NCI-H2227 (cell line): ENCODE data around the gene NOXA1.

Source experiments
- DNase-seq: peaks from one replicate; lab custom pipeline; 2025; ENCODE audit not compliant: unreplicated experiment; lab: John Stamatoyannopoulos, UW

Gene NOXA1

DNA sequence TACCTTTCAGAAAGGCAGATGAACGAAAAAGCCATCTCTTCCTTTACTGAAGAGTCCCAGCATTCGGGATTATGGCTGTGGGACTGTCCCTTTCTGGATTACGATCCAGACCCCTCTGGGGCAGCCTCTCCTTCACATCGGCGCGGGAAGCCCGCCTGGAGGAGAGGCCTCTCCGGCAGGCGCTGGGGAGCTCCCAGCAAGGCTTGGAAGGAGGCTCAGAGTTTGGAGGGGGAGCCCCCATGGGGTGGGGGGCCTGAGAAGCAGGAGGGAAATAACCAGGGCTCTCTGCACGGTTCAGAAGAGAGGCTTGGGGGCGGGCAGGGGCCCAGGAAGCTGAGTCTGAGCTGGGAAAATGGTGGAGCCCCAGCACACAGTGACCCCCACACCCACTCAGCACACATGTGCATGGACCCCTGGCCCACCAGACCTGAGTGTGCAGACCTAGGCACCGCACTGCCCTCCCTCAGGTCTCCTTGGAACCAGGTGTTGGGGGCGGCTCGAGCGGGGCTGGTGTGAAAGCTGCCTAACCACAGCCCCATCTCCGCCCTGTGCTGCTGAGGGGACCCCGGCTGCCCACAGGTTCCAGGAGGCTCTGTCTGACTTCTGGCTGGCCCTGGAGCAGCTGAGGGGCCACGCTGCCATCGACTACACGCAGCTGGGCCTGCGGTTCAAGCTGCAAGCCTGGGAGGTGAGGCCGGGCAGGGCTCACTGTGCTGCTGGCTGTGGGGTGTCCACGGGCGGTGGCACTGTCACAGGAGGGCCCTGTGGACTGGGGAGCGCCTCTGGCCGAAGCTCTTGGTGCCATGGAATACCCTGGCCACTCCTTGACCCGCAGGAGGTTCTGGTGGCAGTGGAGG, 4.5 kb downstream of the NOXA1 start:
- DNase-seq = no peak

GRCh38 chr9:137428311-137428630, 5.1 kb downstream of the NOXA1 start:
- no peak for DNase-seq

DNA sequence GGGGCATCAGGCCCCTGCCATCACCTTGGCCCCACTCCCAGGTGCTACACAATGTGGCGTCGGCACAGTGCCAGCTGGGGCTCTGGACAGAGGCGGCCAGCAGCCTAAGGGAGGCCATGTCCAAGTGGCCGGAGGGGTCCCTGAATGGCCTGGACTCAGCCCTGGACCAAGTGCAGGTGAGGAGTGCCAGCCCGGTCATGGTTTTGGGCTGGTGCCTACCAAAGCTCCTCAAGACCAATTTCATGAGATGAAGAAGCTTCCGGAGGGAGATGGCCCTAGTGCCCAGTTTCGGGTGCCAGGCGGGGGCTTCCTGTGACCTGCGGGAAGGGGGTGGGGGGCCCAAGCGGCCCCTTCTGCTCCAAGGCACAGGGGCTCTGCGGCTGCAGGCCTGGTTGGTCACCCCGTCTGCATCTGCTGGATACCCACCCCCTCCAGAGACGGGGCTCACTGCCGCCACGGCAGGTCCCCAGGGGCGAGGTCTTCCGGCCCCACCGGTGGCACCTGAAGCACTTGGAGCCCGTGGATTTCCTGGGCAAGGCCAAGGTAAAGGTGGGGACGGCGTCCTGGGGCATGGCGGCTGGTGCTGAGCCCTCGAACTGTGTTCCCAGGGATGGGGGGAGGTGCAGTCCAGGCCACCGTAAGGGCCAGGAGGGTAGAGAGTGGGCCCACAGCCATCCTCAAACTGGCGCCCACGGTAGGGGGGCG, 5.8 kb downstream of the NOXA1 start:
- no peak for DNase-seq

DNA sequence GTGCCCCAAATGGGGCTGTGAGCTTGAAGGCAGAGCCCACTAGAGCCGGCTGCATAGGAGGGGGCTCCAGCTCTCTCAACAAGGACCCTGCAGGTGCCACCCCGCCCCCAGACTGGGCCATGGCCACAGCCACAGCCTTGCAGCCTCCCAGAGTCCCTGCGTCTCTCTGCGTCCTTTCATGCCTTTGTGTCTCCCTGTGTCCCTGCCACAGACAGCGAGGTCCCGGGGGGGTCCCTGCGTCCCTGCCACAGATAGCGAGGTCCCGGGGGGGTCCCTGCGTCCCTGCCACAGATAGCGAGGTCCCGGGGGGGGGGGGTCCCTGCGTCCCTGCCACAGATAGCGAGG, 6.3 kb downstream of the NOXA1 start:
- DNase-seq = no peak

DNA sequence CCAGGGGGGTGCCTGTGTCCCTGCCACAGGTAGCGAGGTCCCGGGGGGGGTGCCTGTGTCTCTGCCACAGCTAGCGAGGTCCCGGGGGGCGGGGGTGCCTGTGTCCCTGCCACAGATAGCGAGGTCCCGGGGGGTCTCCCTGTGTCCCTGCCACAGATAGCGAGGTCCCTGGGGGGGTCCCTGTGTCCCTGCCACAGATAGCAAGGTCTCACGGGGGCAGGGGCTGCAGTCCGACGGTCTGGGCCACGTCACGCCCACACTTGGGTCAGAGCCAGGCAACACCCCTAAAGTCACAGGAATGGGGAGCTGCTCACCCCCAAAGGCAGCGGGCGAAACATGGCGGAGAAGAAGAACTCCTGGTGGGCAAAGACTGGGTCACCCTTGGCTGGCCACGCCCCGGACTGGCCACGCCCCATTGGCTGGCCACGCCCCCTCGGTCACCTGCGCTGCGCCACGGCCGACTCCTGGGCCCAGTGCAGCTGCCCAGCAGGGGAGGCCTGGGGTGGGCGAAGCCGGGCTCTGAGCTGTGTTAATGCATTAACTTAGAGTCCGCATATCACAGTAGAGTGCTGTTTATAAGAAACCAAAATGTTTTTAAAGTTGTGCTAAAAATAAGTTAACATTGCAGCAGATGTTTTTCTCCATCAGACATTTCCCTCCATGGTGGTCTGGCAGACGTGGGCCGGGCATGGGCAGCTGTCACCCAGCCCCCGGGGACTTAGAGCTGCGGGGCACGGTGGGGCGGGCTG, 7.0 kb downstream of the NOXA1 start:
- DNase-seq = peak; percentile 16

DNA sequence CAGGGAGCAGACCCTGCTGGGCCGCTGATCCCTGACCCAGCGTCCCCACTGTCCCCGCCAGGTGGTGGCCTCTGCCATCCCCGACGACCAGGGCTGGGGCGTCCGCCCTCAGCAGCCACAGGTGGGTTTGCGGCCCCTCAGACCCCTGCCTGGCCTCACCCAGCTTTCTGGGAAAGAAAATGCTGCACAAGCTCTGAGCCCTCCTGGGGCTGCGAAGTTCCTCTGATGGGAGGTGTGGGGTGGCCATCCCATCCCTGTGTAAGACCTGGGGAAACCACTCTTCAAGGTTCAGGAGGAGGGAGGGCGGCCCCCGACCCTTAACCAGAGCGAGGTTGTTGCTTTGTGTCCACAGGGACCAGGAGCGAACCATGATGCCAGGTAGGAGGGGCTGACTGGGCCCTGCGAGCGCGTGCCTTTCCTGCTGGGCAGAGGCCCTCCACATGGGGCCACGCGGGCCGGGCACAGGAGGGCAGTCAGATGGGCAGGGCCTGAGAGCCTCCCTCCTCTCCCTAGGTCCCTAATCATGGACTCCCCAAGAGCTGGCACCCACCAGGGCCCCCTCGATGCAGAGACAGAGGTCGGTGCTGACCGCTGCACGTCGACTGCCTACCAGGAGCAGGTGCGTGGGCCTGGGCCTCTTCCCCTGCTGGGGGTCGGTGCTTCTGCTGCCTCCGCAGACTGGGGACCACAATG, 7.7 kb downstream of the NOXA1 start:
- no peak for DNase-seq

DNA sequence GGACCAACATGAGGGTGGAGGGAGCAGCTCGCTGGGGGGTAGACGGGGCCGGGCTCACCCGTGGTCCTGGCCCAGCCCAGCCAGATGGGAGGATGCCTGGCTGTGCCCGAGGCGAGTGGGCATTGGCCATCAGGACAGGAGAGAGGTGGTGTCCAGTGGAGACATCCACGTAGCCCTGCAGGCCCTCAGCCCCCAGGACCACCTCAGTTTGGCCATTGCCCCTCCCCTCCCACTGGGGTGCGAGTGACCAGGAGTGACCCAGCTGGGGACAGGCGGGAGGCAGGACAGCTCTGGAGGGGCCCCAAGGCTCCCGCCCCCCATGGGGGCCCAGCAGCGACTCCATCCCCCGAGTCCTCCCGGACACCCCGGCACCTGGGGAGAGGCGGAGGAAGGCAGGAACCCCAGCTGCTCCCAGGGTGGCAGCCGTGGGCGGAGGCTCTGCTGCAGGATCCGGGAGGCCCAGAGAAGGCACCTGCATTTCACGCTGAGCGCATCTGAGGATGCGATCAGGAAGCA, 8.3 kb downstream of the NOXA1 start:
- DNase-seq = no peak

DNA sequence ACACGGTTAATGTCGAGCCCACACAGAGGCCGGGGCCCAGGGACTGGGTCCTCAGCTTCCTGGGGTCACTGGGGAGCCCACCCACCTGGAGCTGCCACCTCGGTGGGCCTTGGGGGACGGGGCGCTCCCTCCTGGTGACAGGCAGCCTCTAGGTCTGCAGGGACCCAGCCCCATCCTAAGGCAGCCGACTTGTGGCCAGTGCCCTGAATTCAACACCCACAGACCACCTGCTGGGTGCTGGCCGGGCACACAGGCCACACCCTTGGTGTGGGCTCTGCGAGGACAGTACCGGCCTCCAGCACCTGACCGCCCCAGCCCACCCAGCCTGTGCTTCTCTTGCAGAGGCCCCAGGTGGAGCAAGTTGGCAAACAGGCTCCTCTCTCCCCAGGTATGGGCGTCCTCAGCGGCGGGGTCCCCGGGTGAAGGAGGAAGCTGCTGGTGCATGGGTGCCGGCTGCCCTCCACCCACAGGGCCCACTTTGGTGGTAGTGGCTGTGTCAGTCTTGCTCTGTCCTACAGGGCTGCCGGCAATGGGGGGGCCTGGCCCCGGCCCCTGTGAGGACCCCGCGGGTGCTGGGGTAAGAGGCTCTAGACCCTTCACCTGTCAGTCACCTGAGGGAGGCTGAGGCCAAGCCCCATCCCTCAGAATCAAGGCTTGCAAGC, 9.6 kb downstream of the NOXA1 start:
- DNase-seq = no peak

GRCh38 chr9:137433349-137433915, 10.2 kb downstream of the NOXA1 start:
- DNase-seq = no peak

- DNase-seq = no peak
These were observed 10.8 kb downstream of the NOXA1 start for GRCh38 chr9:137433916-137434431.

DNA sequence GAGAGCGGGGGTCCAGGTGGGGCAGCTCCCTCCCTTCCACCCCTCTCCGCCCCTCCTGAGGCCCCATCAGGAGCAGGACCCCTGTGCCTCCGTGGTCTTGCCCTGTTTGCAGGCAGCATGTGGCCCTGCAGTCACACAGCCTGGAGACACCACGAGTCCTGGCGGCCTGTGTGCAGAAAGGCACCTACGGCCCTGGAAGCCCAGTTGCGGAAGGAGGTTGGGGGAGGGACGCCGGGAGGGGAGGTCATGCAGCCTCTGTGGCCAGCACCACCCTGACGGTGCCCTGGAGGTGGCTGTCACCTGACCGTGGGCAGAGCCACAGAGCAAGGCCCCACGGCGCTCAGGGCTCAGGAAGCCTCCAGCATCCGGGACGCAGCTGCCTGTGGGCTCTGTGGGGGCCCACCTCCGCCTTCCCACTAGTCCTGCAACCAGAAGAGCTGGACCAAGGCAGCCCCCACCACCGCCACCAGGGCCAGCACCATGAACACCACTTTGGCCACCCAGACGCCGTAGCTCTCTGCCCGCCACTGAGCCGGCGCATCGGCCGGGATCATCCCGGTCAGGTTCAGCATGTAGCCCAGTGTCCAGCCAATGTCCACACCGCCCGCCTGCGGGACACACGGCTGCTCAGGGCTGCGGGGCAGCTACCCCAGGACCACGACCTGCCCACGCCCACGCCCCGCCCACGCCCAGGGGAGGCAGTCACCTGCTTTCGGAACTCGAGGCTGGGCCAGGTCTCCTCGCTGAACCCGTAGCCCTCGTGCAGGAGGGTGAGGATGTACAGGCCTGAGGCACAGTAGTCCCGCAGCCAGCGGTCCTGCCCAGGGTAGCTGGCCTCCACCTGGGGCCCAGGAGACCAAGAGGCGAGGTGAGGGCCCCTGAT, 11.5 kb downstream of the NOXA1 start:
- no peak for DNase-seq

DNA sequence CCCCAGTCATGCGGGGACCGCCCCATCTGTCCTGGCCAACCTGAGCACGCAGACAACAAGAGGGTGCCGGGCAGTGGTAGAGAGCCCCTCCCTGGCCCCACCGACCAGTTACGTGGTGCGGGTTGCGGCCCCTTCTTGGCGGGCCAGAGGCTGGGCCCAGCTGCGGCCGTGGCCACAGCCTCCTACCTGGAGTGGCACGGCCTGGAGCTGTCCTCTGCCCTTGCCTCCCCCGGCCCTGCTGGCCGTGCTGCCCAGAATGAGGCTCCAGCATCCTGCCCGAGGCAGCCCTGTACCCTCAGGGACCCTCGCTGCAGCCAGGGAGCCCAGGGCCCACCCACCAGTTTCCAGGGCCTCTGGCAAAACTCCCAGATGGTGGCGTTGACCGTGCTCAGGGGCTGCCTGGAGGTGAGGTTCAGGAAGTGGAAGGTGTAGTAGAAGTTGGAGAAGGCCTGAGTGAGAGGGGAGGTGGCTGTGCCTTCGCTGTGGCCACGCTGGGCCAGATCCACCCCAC, 12.2 kb downstream of the NOXA1 start:
- DNase-seq = no peak

DNA sequence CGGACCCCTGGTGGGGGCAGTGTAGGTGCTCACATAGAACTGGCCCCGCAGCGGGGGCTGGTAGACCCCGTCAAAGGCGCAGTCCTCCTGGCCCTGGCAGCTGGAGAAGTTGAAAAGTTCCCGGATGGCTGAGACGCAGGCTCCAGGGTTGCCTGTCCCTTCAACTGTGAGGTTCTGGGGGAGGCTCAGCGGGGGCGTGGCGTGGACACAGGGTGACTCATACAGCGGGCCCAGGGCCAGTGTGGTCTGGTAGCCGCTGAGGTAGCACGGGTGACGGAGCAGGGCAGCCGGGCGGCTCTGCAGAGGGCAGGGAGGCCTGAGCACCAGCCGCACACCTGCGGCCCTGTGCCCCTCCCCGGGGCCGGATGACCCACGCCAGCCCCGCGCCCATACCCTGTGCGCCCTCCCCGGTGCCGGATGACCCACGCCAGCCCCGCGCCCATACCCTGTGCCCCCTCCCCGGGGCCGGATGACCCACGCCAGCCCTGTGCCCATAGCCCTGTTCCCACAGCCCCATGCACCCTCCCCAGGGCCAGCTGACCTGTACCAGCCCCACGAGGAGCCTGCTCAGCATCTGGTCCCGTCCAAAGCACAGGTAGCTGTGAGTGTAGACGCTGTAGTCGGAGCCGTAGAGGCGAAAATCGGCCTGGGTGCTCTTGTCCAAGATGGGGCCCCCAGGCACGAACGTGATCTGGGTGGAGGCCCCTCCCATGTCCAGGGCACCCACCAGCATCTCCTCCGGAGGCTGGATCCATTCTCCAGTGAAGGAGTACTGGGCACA, 13.0 kb downstream of the NOXA1 start:
- no peak for DNase-seq

GRCh38 chr9:137436761-137437600, 13.8 kb downstream of the NOXA1 start:
- no peak for DNase-seq

GRCh38 chr9:137437691-137438590, 14.7 kb downstream of the NOXA1 start:
- DNase-seq = no peak

DNA sequence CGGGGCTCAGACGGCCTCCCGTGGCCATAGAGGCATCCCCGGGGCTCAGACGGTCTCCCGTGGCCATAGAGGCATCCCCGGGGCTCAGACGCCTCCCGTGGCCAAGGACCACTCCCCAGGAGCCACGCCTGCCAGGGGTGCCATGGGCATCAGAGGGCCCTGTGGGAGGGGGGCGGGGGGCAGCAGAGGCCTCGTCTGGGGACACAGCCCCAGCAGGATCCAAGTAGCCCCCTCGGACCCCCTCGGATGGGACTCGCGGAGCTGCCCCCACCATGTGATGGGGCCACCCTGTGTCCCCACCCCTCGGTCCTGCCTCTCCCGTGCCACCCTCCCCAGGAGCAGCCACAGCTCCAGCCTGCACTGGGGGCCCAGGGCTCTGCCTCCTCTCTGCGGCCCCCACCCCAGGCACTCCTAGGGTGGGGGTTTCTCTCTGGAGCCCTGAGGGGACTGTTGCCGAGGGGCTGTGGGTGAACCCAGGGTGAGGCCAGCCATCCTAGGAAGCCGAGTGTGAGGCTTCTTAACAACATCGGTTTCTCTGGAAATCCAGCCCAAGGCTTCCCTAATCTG, 15.5 kb downstream of the NOXA1 start:
- DNase-seq = no peak
